IMR-90 (cell line): ENCODE measurements around the gene CTNNA2. TPM values are rescaled to one million over a fixed set of nuclear protein-coding genes. Genes with fewer than 3 reads are reported as not detected.

Source experiments
- ATAC-seq: fragments of 200-7000 bp; cut with Tn5 transposase; 2 replicates; pipeline ENCODE4 v1.9.1; 2020; ENCODE audit warnings: low read depth, mild to moderate bottlenecking, moderate library complexity
- BruUV-seq: library from RNA; stranded (reverse); fragments of 400-500 nt; replicated peaks from 2 replicates; lab custom pipeline; 2021; lab: Mats Ljungman, UMichigan
- CTCF ChIA-PET: fragments of 300-600 bp; formaldehyde crosslinking; extraction: SDS; loops from one replicate; lab custom pipeline; 2021; ENCODE audit warnings: antibody characterized with exemption; lab: Yijun Ruan, JAX
- POLR2A ChIA-PET: fragments of 300-600 bp; sonication (Branson Sonifier 250); formaldehyde crosslinking; loops from one replicate; lab custom pipeline; 2022; ENCODE audit warnings: antibody characterized with exemption; ENCODE audit not compliant: unreplicated experiment; lab: Charles Lee
- DNase-seq: peaks from one replicate; pipeline ENCODE4 v3.0.0; 2013
- H2AFZ ChIP-seq: replicated peaks from 2 replicates; pipeline ENCODE3; 2013; ENCODE audit warnings: low read length, mild to moderate bottlenecking; ENCODE audit not compliant: poor library complexity
- H2AK5ac ChIP-seq: 2 replicates; pipeline ENCODE4 v1.6.1; 2013; ENCODE audit warnings: low read depth, low read length, inconsistent platforms
- H2AK9ac ChIP-seq: replicated peaks from 2 replicates; pipeline ENCODE3; 2013; ENCODE audit warnings: mild to moderate bottlenecking, low read depth, low read length, moderate library complexity; ENCODE audit not compliant: poor library complexity
- H2BK120ac ChIP-seq: 2 replicates; pipeline ENCODE4 v1.6.1; 2013; ENCODE audit warnings: low read depth, low read length, inconsistent platforms
- H2BK15ac ChIP-seq: 3 replicates; pipeline ENCODE4 v1.6.1; 2013; ENCODE audit warnings: low read depth, low read length, inconsistent platforms
- H2BK20ac ChIP-seq: 2 replicates; pipeline ENCODE4 v1.6.1; 2013; ENCODE audit warnings: low read depth, mild to moderate bottlenecking, inconsistent platforms, low read length, moderate library complexity
- H2BK5ac ChIP-seq: 2 replicates; pipeline ENCODE4 v1.6.1; 2013; ENCODE audit warnings: mild to moderate bottlenecking, low read depth, low read length, inconsistent platforms; ENCODE audit not compliant: poor library complexity, severe bottlenecking
- H3K14ac ChIP-seq: replicated peaks from 2 replicates; pipeline ENCODE4 v1.6.1; 2013; ENCODE audit warnings: low read depth, low read length, inconsistent platforms
- H3K18ac ChIP-seq: 2 replicates; pipeline ENCODE4 v1.6.1; 2013; ENCODE audit warnings: low read depth, low read length, control low read depth
- H3K23ac ChIP-seq: 2 replicates; pipeline ENCODE4 v1.6.1; 2013; ENCODE audit warnings: low read depth, low read length, inconsistent platforms
- H3K27ac ChIP-seq: 2 replicates; pipeline ENCODE4 v1.5.1; 2013; ENCODE audit warnings: mild to moderate bottlenecking, control low read depth, low read length; ENCODE audit not compliant: insufficient read depth
- H3K27me3 ChIP-seq: 2 replicates; pipeline ENCODE4 v1.6.1; 2013; ENCODE audit warnings: low read length; ENCODE audit not compliant: control insufficient read depth, insufficient read depth
- H3K36me3 ChIP-seq: 2 replicates; pipeline ENCODE4 v1.6.1; 2013; ENCODE audit warnings: low read length, mixed read lengths; ENCODE audit not compliant: control insufficient read depth, insufficient read depth
- H3K4ac ChIP-seq: 2 replicates; pipeline ENCODE4 v1.6.1; 2013; ENCODE audit warnings: low read depth, low read length, inconsistent platforms
- H3K4me1 ChIP-seq: 2 replicates; pipeline ENCODE4 v1.6.1; 2013; ENCODE audit warnings: low read length, mixed read lengths; ENCODE audit not compliant: control insufficient read depth, insufficient read depth
- H3K4me2 ChIP-seq: 2 replicates; pipeline ENCODE4 v1.6.1; 2013; ENCODE audit warnings: low read depth, mild to moderate bottlenecking, control low read depth, low read length, moderate library complexity
- H3K4me3 ChIP-seq: 2 replicates; pipeline ENCODE4 v1.5.1; 2013; ENCODE audit warnings: low read depth, mild to moderate bottlenecking, control low read depth, low read length, moderate library complexity; ENCODE audit not compliant: insufficient read depth
- H3K56ac ChIP-seq: 2 replicates; pipeline ENCODE4 v1.6.1; 2013; ENCODE audit warnings: low read length, inconsistent platforms; ENCODE audit not compliant: insufficient read depth; ENCODE audit errors: extremely low read depth
- H3K79me1 ChIP-seq, 2 experiments: 2 replicates each; pipeline ENCODE4 v1.6.1; 2013; ENCODE audit warnings: low read length in 2 of 2, inconsistent platforms in 1 of 2, low read depth in 1 of 2
- H3K9ac ChIP-seq: 2 replicates; pipeline ENCODE4 v1.6.1; 2013; ENCODE audit warnings: low read depth, low read length, control low read depth
- H3K9me1 ChIP-seq: 2 replicates; pipeline ENCODE4 v1.6.1; 2013; ENCODE audit warnings: low read length, inconsistent platforms; ENCODE audit not compliant: insufficient read depth
- H3K9me3 ChIP-seq: 2 replicates; pipeline ENCODE4 v1.6.1; 2013; ENCODE audit warnings: low read length; ENCODE audit not compliant: control insufficient read depth, insufficient read depth
- H4K20me1 ChIP-seq: 2 replicates; pipeline ENCODE4 v1.6.1; 2013; ENCODE audit warnings: low read length, inconsistent platforms; ENCODE audit not compliant: insufficient read depth
- H4K5ac ChIP-seq: 2 replicates; pipeline ENCODE4 v1.6.1; 2013; ENCODE audit warnings: mild to moderate bottlenecking, low read depth, low read length, control low read depth
- H4K8ac ChIP-seq, 2 experiments: 2 replicates each; pipeline ENCODE4 v1.6.1; 2013; ENCODE audit warnings: low read depth in 2 of 2, low read length in 2 of 2, control low read depth in 1 of 2, inconsistent platforms in 1 of 2
- H4K91ac ChIP-seq: 2 replicates; pipeline ENCODE4 v1.6.1; 2013; ENCODE audit warnings: low read depth, low read length, inconsistent platforms; ENCODE audit not compliant: insufficient read depth
- CEBPB ChIP-seq: IDR thresholded peaks from 2 replicates; pipeline ENCODE4 v1.6.1; 2012; ENCODE audit warnings: low read depth, low read length, improper control_type of control experiment
- CHD1 ChIP-seq: IDR thresholded peaks from 2 replicates; pipeline ENCODE4 v1.6.1; 2012; ENCODE audit warnings: low read depth, low read length, improper control_type of control experiment
- CTCF ChIP-seq: conservative IDR thresholded peaks from 2 replicates; pipeline ENCODE4 v1.5.1; 2012; ENCODE audit warnings: mild to moderate bottlenecking, low read depth, low read length, improper control_type of control experiment
- NFE2L2 ChIP-seq: fragments of 150-350 bp; IDR thresholded peaks from 2 replicates; pipeline ENCODE4 v1.6.1; 2016; ENCODE audit warnings: low read depth, mild to moderate bottlenecking, low read length
- RAD21 ChIP-seq: IDR thresholded peaks from 2 replicates; pipeline ENCODE4 v1.6.1; 2012; ENCODE audit warnings: low read length, improper control_type of control experiment
- SMC3 ChIP-seq: fragments of 150-350 bp; IDR thresholded peaks from 2 replicates; pipeline ENCODE4 v1.6.1; 2016; ENCODE audit warnings: low read depth, mild to moderate bottlenecking, antibody characterized with exemption, low read length, moderate library complexity
- USF2 ChIP-seq: fragments of 150-350 bp; IDR thresholded peaks from 2 replicates; pipeline ENCODE4 v1.6.1; 2017; ENCODE audit warnings: mild to moderate bottlenecking, antibody characterized with exemption, low read length, low read depth
- dilution Hi-C: fragments of 300-500 bp; cut with HindIII; formaldehyde crosslinking; loops from one replicate; pipeline ENCODE4 v1.14.3; 2018; ENCODE audit warnings: low sequenced_read_pairs; ENCODE audit not compliant: unreplicated experiment
- in situ Hi-C: fragments of 300-500 bp; cut with MboI; formaldehyde crosslinking; loops from 3 replicates; pipeline ENCODE4 v1.14.3; 2019; ENCODE audit warnings: low sequenced_read_pairs, inconsistent platforms, mixed read lengths
- intact Hi-C: fragments of 100-400 bp; cut with micrococcal nuclease; formaldehyde crosslinking; loops from 2 replicates; pipeline ENCODE4 v1.10.0; 2022
- polyA plus RNA-seq, 3 experiments: library from polyadenylated mRNA; depleted of rRNA; stranded (reverse); fragments of >200 nt; gene quantifications; 2 replicates each; pipeline ENCODE4 v1.2.3, GENCODE V29; 2012; ENCODE audit warnings: low replicate concordance in 1 of 3
- total RNA-seq: library from RNA; depleted of rRNA; stranded (reverse); fragments of >200 nt; gene quantifications from 2 replicates; pipeline ENCODE4 v1.2.3, GENCODE V29; 2012

CTNNA2 gene
- total and polyA plus RNA-seq, 2 of the 4 experiments (the other 2 are of a cell fraction) = not detected

- no peak overlapping the region for H4K5ac ChIP-seq
- POLR2A ChIA-PET = no interaction called here
- no peak overlapping the region for H4K8ac ChIP-seq
- H2BK120ac ChIP-seq = no peak overlapping the region
- H3K4me1 ChIP-seq = no peaks in the 10 kb centered on the region
- no peaks in the 10 kb centered on the region for H3K79me1 ChIP-seq
- H2BK5ac ChIP-seq = no peak overlapping the region
- no peak overlapping the region for H2AFZ ChIP-seq
- no peak overlapping the region for H4K91ac ChIP-seq
- no peak overlapping the region for H3K4me2 ChIP-seq
- no peak overlapping the region for H3K4me3 ChIP-seq
- no peak overlapping the region for H3K56ac ChIP-seq
- 0 out of 2 replicates have a peak, but pooled peaks cover 2% of the 10 kb centered on the region for H3K9me3 ChIP-seq
- no peak overlapping the region for H2BK20ac ChIP-seq
- no peak for ATAC-seq
- in situ Hi-C loops = no loop called here
- H3K23ac ChIP-seq = no peak overlapping the region
- H3K27ac ChIP-seq = no peak overlapping the region
- H4K20me1 ChIP-seq = no peaks in the 10 kb centered on the region
- no peak overlapping the region for H2AK5ac ChIP-seq
- dilution Hi-C loops = no loop called here
- H3K9me1 ChIP-seq = no peaks in the 10 kb centered on the region
- no peak overlapping the region for H3K4ac ChIP-seq
- H3K18ac ChIP-seq = no peak overlapping the region
- CTCF ChIA-PET = no interaction called here
- TF ChIP-seq CEBPB (no peak), SMC3 (no peak), CHD1 (no peak), USF2 (no peak), CTCF (no peak), NFE2L2 (no peak), RAD21 (no peak)
- no peak for DNase-seq
- H3K14ac ChIP-seq = no peak overlapping the region
- no TSS peak for BruUV-seq
- H2AK9ac ChIP-seq = no peak overlapping the region
- H3K9ac ChIP-seq = no peak overlapping the region
- no peaks in the 10 kb centered on the region for H3K27me3 ChIP-seq
- no peak overlapping the region for H2BK15ac ChIP-seq
- intact Hi-C loops = no loop called here
- no peaks in the 10 kb centered on the region for H3K36me3 ChIP-seq
Measured at GRCh38 chr2:79799729-79800128, 286.9 kb downstream of the CTNNA2 start.
